Muscle of leg (tissue), 11 donors: Measurements from ENCODE around the gene CMC1. TPM values are rescaled to one million over a fixed set of nuclear protein-coding genes. Genes with fewer than 3 reads are reported as not detected.

ENCODE experiments used
- DNase-seq: peaks from one replicate; pipeline ENCODE4 v3.0.0; 2013
- H3K27ac ChIP-seq: one replicate; pipeline ENCODE4 v1.5.1; 2013; ENCODE audit warnings: mild to moderate bottlenecking, low read length, control low read depth
- H3K27me3 ChIP-seq: one replicate; pipeline ENCODE4 v1.6.1; 2013; ENCODE audit warnings: low read length; ENCODE audit not compliant: control insufficient read depth, insufficient read depth
- H3K36me3 ChIP-seq: one replicate; pipeline ENCODE4 v1.6.1; 2013; ENCODE audit warnings: low read length; ENCODE audit not compliant: control insufficient read depth, insufficient read depth
- H3K4me1 ChIP-seq: one replicate; pipeline ENCODE4 v1.6.1; 2013; ENCODE audit warnings: low read length; ENCODE audit not compliant: control insufficient read depth, insufficient read depth
- H3K4me3 ChIP-seq: one replicate; pipeline ENCODE4 v1.5.1; 2013; ENCODE audit warnings: low read length, control low read depth
- H3K9me3 ChIP-seq: replicated peaks from 2 replicates; pipeline ENCODE4 v1.6.1; 2013; ENCODE audit warnings: low read depth, low read length; ENCODE audit not compliant: control insufficient read depth
- WGBS: methylation state at CpG from one replicate; pipeline ENCODE4 v1.1.5; 2013; ENCODE audit warnings: missing lambda C conversion rate; ENCODE audit not compliant: insufficient coverage; 5-methylcytosine and 5-hydroxymethylcytosine counted together
- polyA plus RNA-seq, 8 donors: library from polyadenylated mRNA; unstranded; fragments of 120-200 nt; gene quantifications; one replicate each; pipeline versions ENCODE4 v1.2.1 to v1.2.3, GENCODE V29; 2013; ENCODE audit warnings: inconsistent platforms in 1 of 8, low replicate concordance in 1 of 8; ENCODE audit not compliant: insufficient read length in 8 of 8, insufficient read depth in 1 of 8
- total RNA-seq: library from RNA; stranded (reverse); fragments of 120-200 nt; gene quantifications from one replicate; pipeline ENCODE4 v1.2.4, GENCODE V29; 2013

Gene CMC1
- total and polyA plus RNA-seq, 9 donors: 10.7 to 25.8 (median 19.6) TPM

GRCh38 chr3:28294667-28295413 lies 53.4 kb downstream of the CMC1 start:
- Histone ChIP-seq H3K27me3 (no peaks in the 10 kb centered on the region), H3K4me1 (no peaks in the 10 kb centered on the region), H3K27ac (no peak overlapping the region), H3K4me3 (no peak overlapping the region), H3K9me3 (peaks cover 4% of the 10 kb centered on the region), H3K36me3 (peaks cover 3% of the 10 kb centered on the region)
- WGBS: no CpG with 5 or more reads among the region's 7 CpGs
- no peak for DNase-seq

- H3K27ac ChIP-seq: peak overlapping the region; percentile 5
- no peaks in the 10 kb centered on the region for H3K4me1 ChIP-seq
- H3K4me3 ChIP-seq: no peak overlapping the region
- H3K27me3 ChIP-seq: no peaks in the 10 kb centered on the region
- H3K9me3 ChIP-seq: peaks cover 1% of the 10 kb centered on the region
- DNase-seq: peak; percentile 30
- H3K36me3 ChIP-seq: peaks cover under 1% of the 10 kb centered on the region
These were observed 54.6 kb downstream of the CMC1 start for GRCh38 chr3:28295898-28296490.

DNA sequence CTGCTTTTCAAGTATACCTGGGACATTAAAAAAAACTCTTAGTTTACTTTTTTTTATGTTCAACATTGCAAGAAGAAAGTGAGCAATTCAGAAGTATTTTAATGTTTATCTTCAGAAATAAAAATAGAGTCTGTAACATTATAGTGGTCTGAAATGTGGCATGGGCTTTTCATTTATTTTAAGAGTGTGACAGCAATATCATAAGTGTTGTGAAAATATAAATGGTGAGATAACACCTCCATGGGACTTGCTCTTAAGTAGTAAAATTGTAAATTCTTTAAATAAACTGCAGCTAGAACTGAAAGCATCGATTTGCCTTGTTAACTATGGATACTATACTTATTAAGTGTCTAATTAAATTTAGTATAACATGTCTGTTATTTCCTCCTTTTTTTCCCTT lies 58.3 kb downstream of the CMC1 start:
- Histone ChIP-seq H3K9me3 (no peaks in the 10 kb centered on the region), H3K36me3 (no peaks in the 10 kb centered on the region), H3K27ac (no peak overlapping the region), H3K4me1 (no peaks in the 10 kb centered on the region), H3K4me3 (no peak overlapping the region), H3K27me3 (no peaks in the 10 kb centered on the region)
- WGBS: no CpG with 5 or more reads among the region's 1 CpG
- DNase-seq: no peak

- WGBS: no CpG with 5 or more reads among the region's 5 CpGs
- Histone ChIP-seq H3K4me1 (no peaks in the 10 kb centered on the region), H3K27ac (no peak overlapping the region), H3K4me3 (no peak overlapping the region), H3K9me3 (no peaks in the 10 kb centered on the region), H3K27me3 (no peaks in the 10 kb centered on the region), H3K36me3 (no peaks in the 10 kb centered on the region)
- DNase-seq: no peak
These were observed 59.0 kb downstream of the CMC1 start for GRCh38 chr3:28300345-28300962.

DNA sequence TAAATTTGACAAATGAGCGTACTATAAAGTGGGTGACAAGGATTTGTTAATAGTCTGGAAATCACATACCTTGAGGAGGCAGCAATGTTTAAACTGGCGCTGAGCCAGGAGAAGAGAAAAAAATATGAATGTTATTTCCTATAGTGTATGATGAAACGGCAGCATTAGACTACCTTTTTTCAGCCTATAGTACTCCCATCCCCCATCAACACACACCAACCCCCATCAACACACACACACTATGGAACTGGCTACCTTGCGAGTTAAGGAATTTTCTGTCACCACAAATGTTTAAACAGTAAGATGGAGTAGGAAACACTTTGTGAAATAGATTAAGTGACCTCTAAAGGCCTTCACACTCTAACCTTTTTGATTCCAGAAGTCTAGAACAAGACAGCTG lies 60.3 kb downstream of the CMC1 start:
- Histone ChIP-seq H3K27ac (no peak overlapping the region), H3K9me3 (no peaks in the 10 kb centered on the region), H3K27me3 (no peaks in the 10 kb centered on the region), H3K4me1 (no peaks in the 10 kb centered on the region), H3K4me3 (no peak overlapping the region), H3K36me3 (no peaks in the 10 kb centered on the region)
- whole genome bisulfite sequencing: 100% methylated on average over 1 of the region's 4 CpGs
- no peak for DNase-seq

GRCh38 chr3:28308196-28308595 lies 66.8 kb downstream of the CMC1 start:
- H3K36me3 ChIP-seq: no peaks in the 10 kb centered on the region
- H3K27me3 ChIP-seq: no peaks in the 10 kb centered on the region
- H3K4me3 ChIP-seq: no peak overlapping the region
- H3K27ac ChIP-seq: no peak overlapping the region
- no peaks in the 10 kb centered on the region for H3K4me1 ChIP-seq
- no peak for DNase-seq
- no CpG with 5 or more reads among the region's 3 CpGs for WGBS
- no peaks in the 10 kb centered on the region for H3K9me3 ChIP-seq

DNA sequence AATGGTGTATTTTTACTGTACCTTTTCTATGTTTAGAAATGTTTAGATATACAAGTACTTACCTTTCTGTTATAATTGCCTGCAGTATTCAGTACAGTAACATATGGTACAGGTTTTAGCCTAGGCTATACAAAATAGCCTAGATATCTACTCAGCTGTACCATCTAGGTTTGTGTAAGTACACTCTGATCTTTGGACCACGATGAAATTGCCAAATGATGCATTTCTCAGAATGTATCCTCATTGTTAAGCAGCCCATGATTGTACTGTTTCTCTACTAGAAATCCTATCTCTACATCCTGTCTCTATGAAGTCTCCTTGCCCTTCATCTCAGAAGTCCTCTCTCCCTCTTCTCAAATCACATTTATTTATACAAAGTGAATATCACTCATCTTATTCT lies 74.3 kb downstream of the CMC1 start:
- no peak overlapping the region for H3K27ac ChIP-seq
- H3K27me3 ChIP-seq: no peaks in the 10 kb centered on the region
- H3K4me1 ChIP-seq: no peaks in the 10 kb centered on the region
- H3K4me3 ChIP-seq: no peak overlapping the region
- 100% methylated on average over 1 of the region's 1 CpG for WGBS
- H3K9me3 ChIP-seq: no peaks in the 10 kb centered on the region
- DNase-seq: no peak
- peaks cover 2% of the 10 kb centered on the region for H3K36me3 ChIP-seq

- no peaks in the 10 kb centered on the region for H3K9me3 ChIP-seq
- no peak overlapping the region for H3K27ac ChIP-seq
- H3K36me3 ChIP-seq: peaks cover 2% of the 10 kb centered on the region
- no peaks in the 10 kb centered on the region for H3K27me3 ChIP-seq
- H3K4me3 ChIP-seq: no peak overlapping the region
- DNase-seq: no peak
- no peaks in the 10 kb centered on the region for H3K4me1 ChIP-seq
- whole genome bisulfite sequencing: no CpG with 5 or more reads among the region's 2 CpGs
These were observed 74.8 kb downstream of the CMC1 start for GRCh38 chr3:28316226-28316625.

DNA sequence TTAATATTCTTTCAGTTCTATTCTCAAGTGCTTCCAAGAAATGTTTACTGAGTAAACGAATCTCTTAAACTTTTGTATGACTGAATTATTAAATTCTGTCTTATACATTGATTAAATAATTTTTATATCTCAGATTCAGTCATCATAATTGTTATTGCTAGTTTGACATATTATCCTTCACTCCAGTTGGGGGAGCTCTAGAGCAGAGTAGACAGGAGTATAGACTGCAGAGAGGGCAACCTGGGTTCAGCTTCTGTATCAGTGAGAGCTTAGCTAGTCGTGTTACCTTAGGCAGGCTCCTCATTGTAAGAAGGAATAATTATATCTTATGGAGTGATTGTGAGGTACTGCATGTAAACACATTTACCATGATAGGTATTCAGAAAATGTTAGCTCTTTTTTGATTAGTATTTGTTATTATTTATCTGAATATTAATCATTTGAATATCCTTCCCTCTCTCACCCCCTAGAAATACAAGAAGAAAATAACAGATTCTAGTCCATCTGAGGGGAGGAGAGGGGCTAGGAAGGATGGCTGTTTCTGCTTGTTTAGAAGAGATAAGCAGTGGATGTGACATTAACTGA lies 76.1 kb downstream of the CMC1 start:
- H3K27ac ChIP-seq: no peak overlapping the region
- H3K4me3 ChIP-seq: no peak overlapping the region
- H3K4me1 ChIP-seq: no peaks in the 10 kb centered on the region
- no CpG with 5 or more reads among the region's 2 CpGs for WGBS
- H3K36me3 ChIP-seq: peaks cover 2% of the 10 kb centered on the region
- H3K27me3 ChIP-seq: no peaks in the 10 kb centered on the region
- no peaks in the 10 kb centered on the region for H3K9me3 ChIP-seq
- peak; percentile 11 for DNase-seq

DNA sequence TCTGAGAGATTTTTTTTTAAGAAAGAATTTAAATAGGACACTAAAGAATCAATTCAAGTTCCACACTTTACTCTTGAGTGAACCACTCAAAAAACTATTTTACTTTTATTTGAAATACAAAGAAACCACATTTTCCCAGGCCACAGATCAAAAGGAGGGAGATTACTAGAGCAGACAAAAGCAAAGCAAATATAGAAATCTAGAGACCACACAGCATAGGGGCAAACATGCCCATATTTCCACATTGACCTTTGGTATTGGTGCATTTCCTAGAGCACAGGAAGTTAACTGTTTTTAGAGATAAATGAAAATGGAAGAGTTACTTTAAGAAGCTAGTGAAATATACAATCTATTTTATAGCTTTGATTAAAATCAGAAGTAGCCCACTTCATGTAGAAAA lies 79.6 kb downstream of the CMC1 start:
- peaks cover 12% of the 10 kb centered on the region for H3K36me3 ChIP-seq
- H3K4me1 ChIP-seq: no peaks in the 10 kb centered on the region
- H3K27ac ChIP-seq: no peak overlapping the region
- no peaks in the 10 kb centered on the region for H3K27me3 ChIP-seq
- H3K9me3 ChIP-seq: no peaks in the 10 kb centered on the region
- H3K4me3 ChIP-seq: no peak overlapping the region
- DNase-seq: no peak
